Osteoblast (primary cell): Measurements from ENCODE around the gene LOXHD1. TPM values are rescaled to one million over a fixed set of nuclear protein-coding genes. Genes with fewer than 3 reads are reported as not detected.

Experiments
- DNase-seq: peaks from one replicate; pipeline ENCODE4 v3.0.0; 2011; ENCODE audit warnings: low spot score, mixed read lengths; ENCODE audit not compliant: insufficient read length; ENCODE audit errors: missing footprints
- H2AFZ ChIP-seq: 2 replicates; pipeline ENCODE4 v1.6.0; 2011; ENCODE audit warnings: mild to moderate bottlenecking, low read length
- H3K27ac ChIP-seq: 2 replicates; pipeline ENCODE4 v1.5.1; 2011; ENCODE audit warnings: mild to moderate bottlenecking, low read depth, low read length, moderate library complexity
- H3K27me3 ChIP-seq: 2 replicates; pipeline ENCODE4 v1.6.0; 2012; ENCODE audit warnings: mild to moderate bottlenecking, control low read depth, inconsistent platforms, low read length, moderate library complexity; ENCODE audit not compliant: insufficient read depth
- H3K36me3 ChIP-seq: 2 replicates; pipeline ENCODE4 v1.5.1; 2011; ENCODE audit warnings: mild to moderate bottlenecking, low read length, control low read depth, moderate library complexity; ENCODE audit not compliant: insufficient read depth
- H3K4me1 ChIP-seq: 2 replicates; pipeline ENCODE4 v1.5.1; 2011; ENCODE audit warnings: mild to moderate bottlenecking, low read length, control low read depth, moderate library complexity; ENCODE audit not compliant: insufficient read depth
- H3K4me2 ChIP-seq: 2 replicates; pipeline ENCODE4 v1.6.0; 2011; ENCODE audit warnings: mild to moderate bottlenecking, low read length; ENCODE audit not compliant: insufficient read depth
- H3K4me3 ChIP-seq: fragments of 200-600 bp; sonication (generic); 3 replicates; pipeline ENCODE4 v1.5.1; 2012; ENCODE audit warnings: mild to moderate bottlenecking, low read length, inconsistent platforms; ENCODE audit not compliant: insufficient read depth
- H3K79me2 ChIP-seq: 2 replicates; pipeline ENCODE4 v1.6.0; 2012; ENCODE audit warnings: mild to moderate bottlenecking, low read length, control low read depth, inconsistent platforms; ENCODE audit not compliant: insufficient read depth
- H3K9me3 ChIP-seq: 2 replicates; pipeline ENCODE4 v1.5.1; 2011; ENCODE audit warnings: low read depth, low read length, control low read depth
- H4K20me1 ChIP-seq: 2 replicates; pipeline ENCODE4 v1.6.0; 2012; ENCODE audit warnings: mild to moderate bottlenecking, low read length, control low read depth; ENCODE audit not compliant: insufficient read depth
- CTCF ChIP-seq: IDR thresholded peaks from 2 replicates; pipeline ENCODE4 v1.5.1; 2011; ENCODE audit warnings: mild to moderate bottlenecking, low read depth, low read length, moderate library complexity; ENCODE audit errors: extremely low read depth
- total RNA-seq: library from RNA; depleted of rRNA; stranded (reverse); fragments of >200 nt; gene quantifications from 2 replicates; pipeline ENCODE4 v1.2.3, GENCODE V29; 2012

LOXHD1 gene
- total RNA-seq, 1 donor: not detected

GRCh38 chr18:46639386-46639785 is 17.6 kb downstream of the LOXHD1 start:
- H3K27me3 ChIP-seq: no peaks in the 10 kb centered on the region

GRCh38 chr18:46636040-46636630 is 20.9 kb downstream of the LOXHD1 start:
- Histone ChIP-seq H2AFZ (no peak overlapping the region), H3K79me2 (no peaks in the 10 kb centered on the region), H3K4me1 (no peaks in the 10 kb centered on the region), H3K4me3 (no peak overlapping the region), H3K9me3 (no peaks in the 10 kb centered on the region), H3K27ac (no peak overlapping the region), H3K4me2 (no peak overlapping the region), H3K36me3 (no peaks in the 10 kb centered on the region), H4K20me1 (no peaks in the 10 kb centered on the region), H3K27me3 (peaks cover 4% of the 10 kb centered on the region)
- no peak for DNase-seq
- TF ChIP-seq CTCF: no peak

More at GRCh38 chr18:46639386-46639785, 17.6 kb downstream of the LOXHD1 start:
- Histone ChIP-seq H2AFZ (no peak overlapping the region), H3K36me3 (no peaks in the 10 kb centered on the region), H3K4me3 (no peak overlapping the region), H3K9me3 (no peaks in the 10 kb centered on the region), H3K4me2 (no peak overlapping the region), H3K27ac (no peak overlapping the region), H3K79me2 (no peaks in the 10 kb centered on the region), H3K4me1 (no peaks in the 10 kb centered on the region), H4K20me1 (no peaks in the 10 kb centered on the region)
- no peak for TF ChIP-seq CTCF
- no peak for DNase-seq

- Histone ChIP-seq H3K27ac (no peak overlapping the region), H3K4me1 (no peaks in the 10 kb centered on the region), H3K9me3 (no peaks in the 10 kb centered on the region), H3K36me3 (no peaks in the 10 kb centered on the region), H3K4me2 (no peak overlapping the region), H3K27me3 (peaks cover 4% of the 10 kb centered on the region), H3K79me2 (no peaks in the 10 kb centered on the region), H4K20me1 (no peaks in the 10 kb centered on the region), H3K4me3 (no peak overlapping the region), H2AFZ (no peak overlapping the region)
- TF ChIP-seq CTCF: no peak
- no peak for DNase-seq
Measured at GRCh38 chr18:46632401-46633071, 24.5 kb downstream of the LOXHD1 start.

- no peaks in the 10 kb centered on the region for H3K9me3 ChIP-seq
- H3K27ac ChIP-seq: no peak overlapping the region
- peaks cover 4% of the 10 kb centered on the region for H3K27me3 ChIP-seq
- H3K4me1 ChIP-seq: no peaks in the 10 kb centered on the region
- H3K79me2 ChIP-seq: no peaks in the 10 kb centered on the region
- DNase-seq: no peak
- no peaks in the 10 kb centered on the region for H3K36me3 ChIP-seq
- no peak overlapping the region for H2AFZ ChIP-seq
- no peaks in the 10 kb centered on the region for H4K20me1 ChIP-seq
- TF ChIP-seq CTCF: no peak
- no peak overlapping the region for H3K4me3 ChIP-seq
- no peak overlapping the region for H3K4me2 ChIP-seq
Measured at GRCh38 chr18:46630991-46631390, 26.0 kb downstream of the LOXHD1 start.
